ENCODE results near the gene ITGA3.

The ITGA3 gene

DNA sequence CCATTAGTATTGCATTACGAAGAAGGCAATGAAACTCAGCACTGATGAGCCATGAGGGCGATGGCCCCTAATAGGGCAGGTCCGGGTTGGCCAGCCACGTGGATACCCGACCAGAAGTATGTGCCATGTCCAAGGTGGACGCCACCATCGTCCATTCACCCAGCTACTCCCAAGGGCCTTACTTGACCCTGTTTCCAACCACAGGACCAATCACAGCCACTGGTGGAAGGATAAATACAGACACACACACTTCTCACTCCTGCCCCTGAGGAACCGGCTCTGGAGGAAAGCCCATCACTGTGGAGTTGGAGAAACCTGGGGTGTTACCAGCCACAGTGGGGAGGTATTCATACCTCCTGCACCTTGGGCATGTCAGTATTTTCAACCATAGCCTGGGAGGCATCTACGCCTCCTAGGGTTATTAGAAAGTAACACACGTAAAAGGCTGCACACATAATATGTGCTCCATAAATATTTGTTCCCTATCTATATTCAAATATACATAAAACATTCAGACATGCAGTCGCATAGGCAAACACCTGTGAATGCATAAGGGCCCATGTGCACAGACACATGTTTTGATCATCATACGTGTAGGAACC, 5.4 kb upstream of the ITGA3 start:
- Histone ChIP-seq H3K27ac (no peak overlapping the region), H3K36me3 (no peaks in the 10 kb centered on the region), H3K27me3 (ENCODE audit: insufficient read depth, low read depth, severe bottlenecking) (no peaks in the 10 kb centered on the region), H3K9me3 (ENCODE audit: severe bottlenecking) (no peaks in the 10 kb centered on the region), H3K4me3 (ENCODE audit: low read depth, low read length) (no peak overlapping the region)
- DNase-seq, result no peak
- TF ChIP-seq, protein P1, sequence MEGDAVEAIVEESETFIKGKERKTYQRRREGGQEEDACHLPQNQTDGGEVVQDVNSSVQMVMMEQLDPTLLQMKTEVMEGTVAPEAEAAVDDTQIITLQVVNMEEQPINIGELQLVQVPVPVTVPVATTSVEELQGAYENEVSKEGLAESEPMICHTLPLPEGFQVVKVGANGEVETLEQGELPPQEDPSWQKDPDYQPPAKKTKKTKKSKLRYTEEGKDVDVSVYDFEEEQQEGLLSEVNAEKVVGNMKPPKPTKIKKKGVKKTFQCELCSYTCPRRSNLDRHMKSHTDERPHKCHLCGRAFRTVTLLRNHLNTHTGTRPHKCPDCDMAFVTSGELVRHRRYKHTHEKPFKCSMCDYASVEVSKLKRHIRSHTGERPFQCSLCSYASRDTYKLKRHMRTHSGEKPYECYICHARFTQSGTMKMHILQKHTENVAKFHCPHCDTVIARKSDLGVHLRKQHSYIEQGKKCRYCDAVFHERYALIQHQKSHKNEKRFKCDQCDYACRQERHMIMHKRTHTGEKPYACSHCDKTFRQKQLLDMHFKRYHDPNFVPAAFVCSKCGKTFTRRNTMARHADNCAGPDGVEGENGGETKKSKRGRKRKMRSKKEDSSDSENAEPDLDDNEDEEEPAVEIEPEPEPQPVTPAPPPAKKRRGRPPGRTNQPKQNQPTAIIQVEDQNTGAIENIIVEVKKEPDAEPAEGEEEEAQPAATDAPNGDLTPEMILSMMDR (IDR thresholded peaks at IDR 0.05; ENCODE audit: low read depth, low read length), result no peak

DNA sequence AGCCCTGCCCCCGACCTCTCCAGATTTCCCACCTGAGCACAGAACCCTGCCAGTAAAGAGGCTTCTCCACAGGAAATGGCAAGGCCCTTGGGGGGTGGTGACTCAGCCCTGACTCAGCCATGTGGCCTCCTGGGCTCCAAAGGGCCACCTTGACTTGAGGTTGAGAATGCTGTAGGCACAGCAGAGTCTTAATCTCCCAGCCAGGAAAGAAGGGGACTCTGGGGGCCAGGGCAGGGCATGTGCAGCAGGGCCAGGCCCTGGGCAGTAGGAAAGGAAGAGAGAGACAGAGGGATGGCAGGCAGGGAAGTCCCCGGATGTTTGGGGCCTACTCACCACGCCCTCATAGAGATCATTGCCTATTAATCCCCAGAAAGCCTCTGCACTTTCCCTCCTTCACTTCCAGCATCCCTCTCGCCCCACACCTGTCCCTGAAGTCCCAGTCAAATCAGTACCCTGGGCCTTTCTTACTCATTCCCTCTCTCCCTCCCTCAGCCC, 4.8 kb upstream of the ITGA3 start:
- no peaks in the 10 kb centered on the region for H3K36me3 ChIP-seq
- no peak for DNase-seq
- no peak overlapping the region for H3K4me3 ChIP-seq (ENCODE audit: low read depth, low read length)
- H3K9me3 ChIP-seq (ENCODE audit: severe bottlenecking), result no peaks in the 10 kb centered on the region
- no peaks in the 10 kb centered on the region for H3K27me3 ChIP-seq (ENCODE audit: insufficient read depth, low read depth, severe bottlenecking)
- TF ChIP-seq, protein P1 (IDR thresholded peaks at IDR 0.05; ENCODE audit: low read depth, low read length), result no peak
- H3K27ac ChIP-seq, result no peak overlapping the region

DNA sequence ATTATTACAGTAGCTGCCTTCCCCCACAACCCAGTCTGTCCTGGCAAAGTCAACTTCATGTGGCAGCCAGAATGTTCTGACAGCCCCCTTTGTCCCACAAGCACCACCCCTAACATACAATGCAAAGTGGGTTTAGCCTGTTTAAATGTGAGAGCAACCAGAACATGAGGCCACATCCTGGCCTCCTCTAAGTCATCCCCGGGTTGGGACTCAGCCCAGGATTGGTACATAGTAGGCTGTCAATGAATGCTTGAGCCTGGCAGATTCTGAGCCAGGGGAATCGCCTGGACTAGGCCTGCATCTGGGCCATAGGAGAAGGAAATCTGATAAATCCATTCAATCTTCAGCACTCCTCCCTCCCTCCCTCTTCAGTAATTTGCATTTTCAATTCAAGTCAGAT, 4.3 kb upstream of the ITGA3 start:
- Histone ChIP-seq H3K36me3 (no peaks in the 10 kb centered on the region), H3K27me3 (ENCODE audit: insufficient read depth, low read depth, severe bottlenecking) (no peaks in the 10 kb centered on the region), H3K4me3 (ENCODE audit: low read depth, low read length) (no peak overlapping the region), H3K27ac (no peak overlapping the region), H3K9me3 (ENCODE audit: severe bottlenecking) (no peaks in the 10 kb centered on the region)
- DNase-seq, result no peak
- TF ChIP-seq, protein P1 (IDR thresholded peaks at IDR 0.05; ENCODE audit: low read depth, low read length), result no peak

DNA sequence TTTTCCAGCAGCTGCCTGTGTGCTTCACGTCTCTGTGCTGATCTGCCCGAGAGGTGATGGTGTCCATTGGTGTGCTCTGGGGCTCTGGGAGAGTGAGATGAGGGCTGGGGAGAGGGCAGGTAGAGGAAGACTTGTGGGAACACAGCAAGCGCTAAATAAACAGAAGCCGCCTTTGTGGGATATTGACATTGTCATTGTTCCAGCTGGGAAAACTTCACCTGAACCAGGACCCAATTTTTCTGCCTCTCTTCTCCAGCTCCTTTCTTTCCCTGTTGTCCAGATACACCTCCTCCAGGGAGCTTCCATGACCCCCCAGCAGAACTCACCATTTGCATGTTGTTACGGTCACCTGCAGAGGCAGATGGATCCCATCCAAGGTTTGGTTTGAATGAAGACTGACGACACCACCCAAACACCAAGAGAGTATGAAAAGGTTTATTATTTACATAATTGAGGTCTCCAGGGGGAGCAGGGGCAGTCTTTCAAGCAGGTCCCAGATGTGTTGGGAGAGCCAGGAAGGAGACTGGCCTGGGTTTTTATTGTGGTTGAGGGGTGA, 3.6 kb upstream of the ITGA3 start:
- Histone ChIP-seq H3K36me3 (no peaks in the 10 kb centered on the region), H3K9me3 (ENCODE audit: severe bottlenecking) (no peaks in the 10 kb centered on the region), H3K4me3 (ENCODE audit: low read depth, low read length) (no peak overlapping the region), H3K27ac (no peak overlapping the region), H3K27me3 (ENCODE audit: insufficient read depth, low read depth, severe bottlenecking) (no peaks in the 10 kb centered on the region)
- TF ChIP-seq, protein P1 (IDR thresholded peaks at IDR 0.05; ENCODE audit: low read depth, low read length), result no peak
- no peak for DNase-seq

DNA sequence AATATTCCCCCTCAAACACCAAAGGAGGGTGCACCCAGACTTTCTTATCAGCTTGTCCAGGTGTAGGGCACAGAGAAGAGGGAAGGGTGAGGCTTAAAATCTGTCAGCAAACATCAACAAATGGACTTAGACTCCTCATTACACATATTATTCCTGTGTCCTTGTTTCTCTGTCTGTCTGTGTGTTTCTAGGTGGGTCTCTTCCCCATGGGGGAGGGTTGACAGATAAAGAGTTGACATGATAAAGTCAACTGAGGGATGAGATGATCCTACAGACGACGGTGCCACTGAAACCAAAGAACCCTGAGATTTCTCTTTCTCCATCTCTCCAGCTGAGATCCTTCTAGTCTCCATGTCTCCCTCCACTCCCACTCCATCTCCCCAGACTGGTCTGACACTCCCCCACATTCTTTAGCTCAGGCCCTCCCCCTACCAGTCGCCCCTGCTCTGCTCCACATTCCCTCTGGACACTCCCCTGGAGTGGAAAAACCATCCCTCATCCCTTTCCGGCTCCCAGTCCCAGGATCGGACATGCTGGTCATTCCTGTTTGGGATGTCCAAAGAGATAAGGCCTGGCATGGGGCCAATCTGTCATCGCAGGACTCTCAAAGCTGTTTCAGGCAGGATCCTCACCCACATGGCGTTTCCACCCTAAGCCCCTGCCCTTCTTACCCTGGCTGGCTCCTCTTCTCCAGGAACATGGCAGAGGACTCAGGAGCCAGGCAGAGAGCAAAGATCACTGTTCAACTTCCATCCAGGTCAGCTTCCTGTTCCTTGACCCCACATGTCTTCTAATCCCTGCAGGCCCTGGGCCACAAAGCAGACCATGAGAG, 2.9 kb upstream of the ITGA3 start:
- Histone ChIP-seq H3K4me3 (ENCODE audit: low read depth, low read length) (no peak overlapping the region), H3K9me3 (ENCODE audit: severe bottlenecking) (no peaks in the 10 kb centered on the region), H3K27ac (peak overlapping the region; percentile 32), H3K36me3 (peaks cover under 1% of the 10 kb centered on the region; the same call in 1 of the 2 replicates), H3K27me3 (ENCODE audit: insufficient read depth, low read depth, severe bottlenecking) (no peaks in the 10 kb centered on the region)
- no peak for DNase-seq
- TF ChIP-seq, protein P1 (IDR thresholded peaks at IDR 0.05; ENCODE audit: low read depth, low read length), result no peak

Measured in WERI-Rb-1 (cell line).